Ishikawa (cell line): Measurements from ENCODE around the gene LRRC58.

Experiments
- CEBPB ChIP-seq: IDR thresholded peaks from 2 replicates; pipeline ENCODE4 v1.6.1; 2012
- CREB1 ChIP-seq: IDR thresholded peaks from 2 replicates; pipeline ENCODE4 v1.6.1; 2012; ENCODE audit warnings: low read depth
- EGR1 ChIP-seq: IDR thresholded peaks from 2 replicates; pipeline ENCODE4 v1.6.1; 2012
- EP300 ChIP-seq: IDR thresholded peaks from 2 replicates; pipeline ENCODE4 v1.6.1; 2012; ENCODE audit warnings: borderline replicate concordance
- FOXM1 ChIP-seq: IDR thresholded peaks from 2 replicates; pipeline ENCODE4 v1.6.1; 2012; ENCODE audit warnings: low read depth, borderline replicate concordance
- NFIC ChIP-seq: IDR thresholded peaks from 2 replicates; pipeline ENCODE4 v1.6.1; 2012
- RAD21 ChIP-seq: IDR thresholded peaks from 2 replicates; pipeline ENCODE4 v1.6.1; 2012; ENCODE audit warnings: low read depth
- TAF1 ChIP-seq: IDR thresholded peaks from 2 replicates; pipeline ENCODE4 v1.6.1; 2012; ENCODE audit warnings: low read depth, mild to moderate bottlenecking
- TCF12 ChIP-seq: IDR thresholded peaks from 2 replicates; pipeline ENCODE4 v1.6.1; 2012; ENCODE audit warnings: low read depth
- TEAD4 ChIP-seq: IDR thresholded peaks from 2 replicates; pipeline ENCODE4 v1.6.1; 2012
- YY1 ChIP-seq: IDR thresholded peaks from 2 replicates; pipeline ENCODE4 v1.6.1; 2012; ENCODE audit warnings: low read depth
- ZBTB7A ChIP-seq: IDR thresholded peaks from 2 replicates; pipeline ENCODE4 v1.6.1; 2012; ENCODE audit warnings: low read depth
- TF ChIP-seq, protein P1 (sequence below): IDR thresholded peaks from 2 replicates; pipeline ENCODE4 v1.6.1; 2012
- TF ChIP-seq, protein P2 (sequence below): IDR thresholded peaks from 2 replicates; pipeline ENCODE4 v1.6.1; 2012
- TF ChIP-seq, protein P3 (sequence below): IDR thresholded peaks from 2 replicates; pipeline ENCODE4 v1.6.1; 2012; ENCODE audit warnings: low read depth, mild to moderate bottlenecking

Gene LRRC58

DNA sequence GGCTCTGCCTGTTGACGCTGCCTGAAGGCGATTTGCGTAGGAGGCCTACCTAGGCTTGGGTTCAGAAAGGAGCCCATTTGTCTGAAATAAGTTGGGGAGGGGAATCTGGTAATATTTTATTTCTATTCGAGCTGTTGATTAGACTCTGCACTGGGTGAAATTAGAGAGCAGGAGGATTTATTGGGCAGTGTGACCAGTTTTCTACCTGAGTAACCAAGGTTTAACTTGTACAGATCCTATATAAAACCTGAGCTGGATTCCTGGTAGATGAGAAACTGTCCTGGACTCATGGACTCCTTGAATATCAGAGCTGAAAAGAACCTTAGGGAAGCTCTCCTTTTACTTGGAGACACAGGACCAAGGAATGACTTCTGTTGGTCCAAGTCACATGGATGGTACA is 44.5 kb downstream of the LRRC58 start:
- TF ChIP-seq TCF12 (0 out of 2 replicates have a peak, but pooled peaks have one; percentile 51), CEBPB (no peak), NFIC (peak; percentile 32), EGR1 (peak; percentile 44; the same call in 1 of the 2 replicates)

DNA sequence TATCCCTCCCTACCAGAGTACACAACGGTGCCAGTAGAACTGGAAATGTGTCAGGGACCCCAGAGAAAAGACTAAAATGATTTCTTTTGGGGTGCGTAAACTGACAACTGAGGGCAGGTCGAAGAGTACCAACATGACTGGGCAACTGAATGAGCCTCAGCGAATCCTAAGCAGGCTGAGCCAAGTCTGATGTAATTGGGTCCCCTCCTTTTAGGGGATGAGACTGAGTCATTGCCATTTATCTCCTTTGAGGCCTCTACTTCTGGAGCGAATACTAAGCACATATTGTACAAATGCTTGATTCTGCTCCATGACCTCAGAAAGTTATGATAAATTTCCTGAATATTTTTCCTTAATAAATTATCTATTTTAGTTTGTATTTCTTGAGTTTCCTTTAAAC is 46.8 kb downstream of the LRRC58 start:
- no peak for TF ChIP-seq TCF12
- TF ChIP-seq TEAD4: no peak
- no peak for TF ChIP-seq YY1
- TF ChIP-seq ZBTB7A: no peak
- TF ChIP-seq, protein P1, sequence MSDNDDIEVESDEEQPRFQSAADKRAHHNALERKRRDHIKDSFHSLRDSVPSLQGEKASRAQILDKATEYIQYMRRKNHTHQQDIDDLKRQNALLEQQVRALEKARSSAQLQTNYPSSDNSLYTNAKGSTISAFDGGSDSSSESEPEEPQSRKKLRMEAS: no peak
- no peak for TF ChIP-seq CREB1
- no peak for TF ChIP-seq TAF1
- TF ChIP-seq NFIC: no peak
- TF ChIP-seq, protein P2, sequence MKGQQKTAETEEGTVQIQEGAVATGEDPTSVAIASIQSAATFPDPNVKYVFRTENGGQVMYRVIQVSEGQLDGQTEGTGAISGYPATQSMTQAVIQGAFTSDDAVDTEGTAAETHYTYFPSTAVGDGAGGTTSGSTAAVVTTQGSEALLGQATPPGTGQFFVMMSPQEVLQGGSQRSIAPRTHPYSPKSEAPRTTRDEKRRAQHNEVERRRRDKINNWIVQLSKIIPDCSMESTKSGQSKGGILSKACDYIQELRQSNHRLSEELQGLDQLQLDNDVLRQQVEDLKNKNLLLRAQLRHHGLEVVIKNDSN: no peak
- TF ChIP-seq EP300: no peak
- TF ChIP-seq, protein P3, sequence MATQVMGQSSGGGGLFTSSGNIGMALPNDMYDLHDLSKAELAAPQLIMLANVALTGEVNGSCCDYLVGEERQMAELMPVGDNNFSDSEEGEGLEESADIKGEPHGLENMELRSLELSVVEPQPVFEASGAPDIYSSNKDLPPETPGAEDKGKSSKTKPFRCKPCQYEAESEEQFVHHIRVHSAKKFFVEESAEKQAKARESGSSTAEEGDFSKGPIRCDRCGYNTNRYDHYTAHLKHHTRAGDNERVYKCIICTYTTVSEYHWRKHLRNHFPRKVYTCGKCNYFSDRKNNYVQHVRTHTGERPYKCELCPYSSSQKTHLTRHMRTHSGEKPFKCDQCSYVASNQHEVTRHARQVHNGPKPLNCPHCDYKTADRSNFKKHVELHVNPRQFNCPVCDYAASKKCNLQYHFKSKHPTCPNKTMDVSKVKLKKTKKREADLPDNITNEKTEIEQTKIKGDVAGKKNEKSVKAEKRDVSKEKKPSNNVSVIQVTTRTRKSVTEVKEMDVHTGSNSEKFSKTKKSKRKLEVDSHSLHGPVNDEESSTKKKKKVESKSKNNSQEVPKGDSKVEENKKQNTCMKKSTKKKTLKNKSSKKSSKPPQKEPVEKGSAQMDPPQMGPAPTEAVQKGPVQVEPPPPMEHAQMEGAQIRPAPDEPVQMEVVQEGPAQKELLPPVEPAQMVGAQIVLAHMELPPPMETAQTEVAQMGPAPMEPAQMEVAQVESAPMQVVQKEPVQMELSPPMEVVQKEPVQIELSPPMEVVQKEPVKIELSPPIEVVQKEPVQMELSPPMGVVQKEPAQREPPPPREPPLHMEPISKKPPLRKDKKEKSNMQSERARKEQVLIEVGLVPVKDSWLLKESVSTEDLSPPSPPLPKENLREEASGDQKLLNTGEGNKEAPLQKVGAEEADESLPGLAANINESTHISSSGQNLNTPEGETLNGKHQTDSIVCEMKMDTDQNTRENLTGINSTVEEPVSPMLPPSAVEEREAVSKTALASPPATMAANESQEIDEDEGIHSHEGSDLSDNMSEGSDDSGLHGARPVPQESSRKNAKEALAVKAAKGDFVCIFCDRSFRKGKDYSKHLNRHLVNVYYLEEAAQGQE: no peak
- TF ChIP-seq RAD21: no peak
- TF ChIP-seq EGR1: no peak
- no peak for TF ChIP-seq FOXM1
- TF ChIP-seq CEBPB: no peak

DNA sequence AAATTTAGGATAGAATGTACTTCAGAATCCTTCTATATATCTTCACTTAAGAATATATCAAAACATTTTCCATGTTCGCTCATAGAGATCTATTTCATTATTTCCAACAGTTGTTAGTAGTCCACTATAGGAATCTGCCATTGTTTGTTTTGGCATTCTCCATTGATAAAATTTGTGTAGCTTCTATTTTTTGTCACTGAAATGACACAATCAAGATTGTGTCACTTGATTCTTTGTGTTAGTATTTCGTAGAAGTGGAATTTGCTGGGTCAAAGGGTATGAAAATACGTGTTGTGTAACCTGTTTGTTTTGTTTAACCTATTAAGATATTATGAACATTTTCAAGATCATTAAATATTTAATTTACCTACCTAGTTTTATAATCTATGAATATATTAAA is 48.2 kb downstream of the LRRC58 start:
- TF ChIP-seq, protein P1: no peak
- TF ChIP-seq TAF1 (no peak), CEBPB (no peak)

DNA sequence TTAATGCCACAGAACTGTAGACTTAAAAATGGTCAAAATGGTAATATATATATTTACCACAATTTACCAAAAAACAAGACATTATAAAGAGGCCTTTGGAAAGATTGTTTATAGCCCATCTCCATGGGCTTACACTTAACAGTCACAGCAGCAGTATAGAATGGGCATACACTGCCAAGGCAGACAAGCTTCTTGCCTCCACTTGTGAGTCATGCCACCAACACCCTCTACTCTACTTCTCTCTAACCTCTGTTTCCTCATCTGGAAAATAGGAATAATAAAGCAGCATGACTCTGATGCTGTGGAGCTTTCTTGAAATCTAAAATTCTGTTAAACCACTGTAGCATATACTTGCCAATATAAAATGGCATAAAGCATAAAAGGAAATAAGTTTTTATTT is 49.8 kb downstream of the LRRC58 start:
- TF ChIP-seq EGR1: no peak
- no peak for TF ChIP-seq FOXM1
- TF ChIP-seq ZBTB7A: no peak
- TF ChIP-seq, protein P2: no peak
- TF ChIP-seq TCF12: no peak
- no peak for TF ChIP-seq CREB1
- no peak for TF ChIP-seq EP300
- TF ChIP-seq RAD21: no peak
- TF ChIP-seq, protein P3: no peak
- TF ChIP-seq, protein P1: no peak
- TF ChIP-seq TAF1: no peak
- TF ChIP-seq YY1: no peak

DNA sequence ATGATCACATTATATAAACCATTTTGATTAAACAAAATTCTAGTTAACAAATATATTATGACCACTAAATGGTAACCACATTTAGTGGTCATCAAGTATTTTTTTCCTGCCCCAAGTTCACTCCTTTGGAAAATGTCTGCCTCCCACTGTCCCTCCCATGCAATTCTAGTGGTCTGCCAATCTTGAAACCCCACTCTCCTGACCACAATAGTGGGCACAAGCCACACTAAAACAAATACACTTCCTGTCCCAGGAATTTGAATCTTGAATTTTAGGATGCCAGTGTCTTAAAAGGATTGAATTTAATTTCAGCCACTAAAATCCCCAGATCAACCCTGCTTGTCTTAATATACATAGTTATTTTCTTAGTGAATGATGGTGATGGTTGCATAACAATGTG is 50.2 kb downstream of the LRRC58 start:
- no peak for TF ChIP-seq YY1
- TF ChIP-seq, protein P3: no peak
- TF ChIP-seq FOXM1: no peak
- TF ChIP-seq, protein P2: no peak
- no peak for TF ChIP-seq TAF1
- TF ChIP-seq CEBPB: no peak
- TF ChIP-seq RAD21: no peak
- no peak for TF ChIP-seq TEAD4
- TF ChIP-seq TCF12: no peak
- TF ChIP-seq EP300: no peak
- TF ChIP-seq CREB1: no peak
